Stimulated activated CD4-positive, alpha-beta T cell treated with anti-CD3 and anti-CD28 coated beads, Interleukin-15, amount 100 ng/mL, for 1 hour (primary cell): ENCODE data around the gene COL15A1.

Experiments used
- DNase-seq, 2 donors: peaks; one replicate each; pipeline ENCODE4 v3.0.0-alpha.2; 2020; ENCODE audit warnings: low read depth in 1 of 2, low spot score in 1 of 2

COL15A1 gene

DNA sequence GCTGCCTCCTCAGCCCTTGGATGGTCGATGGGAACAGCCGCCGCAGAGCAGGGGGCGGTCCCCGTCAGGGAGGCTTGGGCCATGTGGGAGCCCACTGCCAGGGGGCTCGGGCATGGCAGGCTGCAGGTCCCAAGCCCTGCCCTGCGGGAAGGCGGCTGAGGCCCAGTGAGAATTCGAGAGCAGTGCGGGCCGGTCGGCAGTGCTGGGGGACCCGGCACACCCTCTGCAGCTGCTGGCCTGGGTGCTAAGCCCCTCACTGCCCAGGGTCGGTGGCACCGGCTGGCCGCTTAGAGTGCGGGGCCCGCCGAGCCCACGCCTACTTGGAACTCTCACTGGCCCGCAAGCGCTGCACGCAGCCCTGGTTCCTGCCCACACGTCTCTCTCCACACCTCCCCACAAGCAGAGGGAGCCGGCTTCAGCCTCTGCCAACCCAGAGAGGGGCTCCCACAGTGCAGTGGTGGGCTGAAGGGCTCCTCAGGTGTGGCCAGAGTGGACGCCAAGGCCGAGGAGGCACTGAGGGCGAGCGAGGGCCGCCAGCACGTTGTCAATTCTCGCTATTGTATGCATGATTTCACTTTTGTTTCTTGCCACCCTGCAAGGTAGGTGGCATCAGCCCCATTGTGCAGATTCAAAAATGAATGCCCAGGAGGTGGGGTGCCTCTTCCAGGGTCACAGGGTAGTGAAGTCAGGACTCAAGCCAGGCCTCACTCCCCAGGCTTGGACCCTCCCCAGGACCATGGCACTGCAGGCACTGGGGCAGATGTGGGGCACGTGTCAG, 48.6 kb downstream of the COL15A1 start:
- DNase-seq, result no peak

DNA sequence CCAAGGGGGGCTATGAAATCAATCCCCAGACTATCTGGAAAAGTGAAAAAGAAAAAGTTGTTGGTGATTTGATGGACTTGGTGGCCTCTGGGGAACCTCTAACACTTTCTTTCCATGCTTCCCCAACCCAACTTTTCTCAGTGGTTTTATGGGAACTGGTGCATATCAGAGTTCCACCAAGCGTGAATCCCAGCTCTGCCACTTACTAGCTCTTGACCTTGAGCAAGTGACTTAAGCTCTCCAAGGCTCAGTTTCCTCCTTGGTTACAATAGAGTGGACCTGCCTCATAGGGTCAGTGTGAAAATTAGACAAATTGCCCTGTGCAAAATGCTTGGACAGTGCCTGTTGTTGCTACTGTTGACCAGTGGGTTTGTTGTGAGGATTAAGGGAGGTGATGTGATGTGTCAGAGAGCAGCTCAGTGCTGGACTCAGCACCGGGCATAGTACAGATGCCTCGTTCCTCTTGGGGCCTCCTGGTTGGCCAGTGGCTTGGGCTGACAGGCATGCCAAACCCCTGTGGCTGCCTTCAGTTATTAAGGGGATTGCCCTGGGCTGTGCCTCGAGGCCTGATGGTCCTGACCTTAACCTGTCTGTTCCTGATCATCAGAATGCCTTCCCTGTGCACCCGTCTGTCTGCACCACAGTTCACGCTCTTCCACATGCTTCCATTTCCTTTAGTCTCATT, 49.3 kb downstream of the COL15A1 start:
- no peak for DNase-seq

DNA sequence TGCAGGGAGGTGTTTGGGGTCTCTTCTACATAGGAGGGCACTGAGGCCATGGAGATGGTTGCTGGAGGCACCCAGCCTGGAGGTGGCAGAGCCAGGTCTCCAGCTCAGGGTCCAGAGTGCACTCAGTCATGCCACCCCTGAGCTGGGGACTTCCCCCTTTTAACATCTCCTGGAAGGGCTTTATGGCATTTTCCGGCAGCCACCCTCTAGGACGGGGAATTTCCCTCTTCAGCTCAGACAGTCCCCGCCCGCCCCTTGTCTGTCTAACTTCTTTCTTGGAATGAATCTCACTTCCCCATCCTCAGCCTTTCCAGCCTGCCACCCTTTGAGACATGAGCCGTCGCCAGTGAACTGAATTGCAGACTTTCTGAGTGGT, 49.9 kb downstream of the COL15A1 start:
- no peak for DNase-seq

DNA sequence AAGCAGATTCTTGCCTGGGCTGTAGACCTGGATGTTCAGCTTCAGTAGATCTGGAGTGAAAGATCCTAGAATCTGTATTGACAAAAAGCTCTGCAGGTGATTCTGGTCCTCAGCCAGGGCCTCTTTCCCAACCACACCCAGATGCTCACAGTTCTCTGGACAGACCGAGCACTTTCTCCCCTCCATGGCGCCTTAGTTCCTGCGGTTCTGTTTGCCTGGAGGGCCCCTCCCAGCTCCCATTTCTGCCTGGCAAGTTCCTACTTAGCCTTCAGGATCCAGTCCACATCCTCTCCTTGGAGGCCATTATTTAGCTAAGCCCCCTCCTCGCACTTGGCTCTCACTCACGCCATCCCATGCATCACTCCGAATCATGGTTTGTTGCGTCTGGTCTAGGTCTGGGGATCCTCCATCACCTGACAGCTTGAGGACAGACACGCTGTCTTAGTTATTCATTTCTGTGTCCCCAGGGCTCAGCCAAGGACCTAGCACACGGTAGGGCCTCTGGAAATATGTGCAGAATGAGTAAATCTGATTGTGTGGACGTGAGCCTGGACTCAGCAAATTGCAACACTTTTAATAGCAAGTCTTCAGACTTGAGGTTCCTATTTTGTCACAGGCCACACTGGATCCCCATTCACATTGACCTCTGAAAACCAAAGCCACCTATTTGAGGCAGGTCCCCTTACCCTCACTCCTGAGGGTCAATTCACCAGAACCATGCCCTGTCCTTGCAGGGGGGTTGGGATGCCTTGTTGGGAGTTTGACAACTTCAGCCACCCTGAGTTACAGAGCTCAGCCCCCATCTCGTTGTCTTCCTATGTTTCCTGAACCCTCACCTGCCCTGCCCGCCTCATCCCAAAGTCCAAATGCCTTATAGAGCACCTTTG, 50.7 kb downstream of the COL15A1 start:
- no peak for DNase-seq

GRCh38 chr9:98995059-98995671, 51.5 kb downstream of the COL15A1 start:
- no peak for DNase-seq

- DNase-seq, result no peak
These were observed 52.3 kb downstream of the COL15A1 start for GRCh38 chr9:98995971-98996504.

DNA sequence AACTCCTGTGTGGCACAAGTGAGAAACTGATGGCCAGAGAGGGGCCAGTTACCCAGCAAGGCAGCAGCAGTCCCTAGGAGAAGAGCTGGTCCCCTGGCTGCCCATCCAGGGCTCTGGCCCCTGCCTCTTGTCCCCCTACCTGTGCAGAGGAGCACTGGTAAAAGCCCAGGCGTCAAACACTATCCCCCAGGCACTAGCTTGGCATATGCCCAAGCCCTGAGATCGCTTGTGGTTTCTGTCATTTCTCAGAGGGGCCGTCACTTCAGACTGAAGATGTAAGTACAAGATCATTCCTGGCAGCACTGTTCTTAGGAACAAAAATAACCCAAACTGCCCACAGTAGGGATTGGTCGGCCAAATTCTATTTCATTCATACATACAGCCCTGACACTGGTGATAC, 53.9 kb downstream of the COL15A1 start:
- DNase-seq, result no peak

- peak; percentile 15 to 43 for DNase-seq
These were observed 54.9 kb downstream of the COL15A1 start for GRCh38 chr9:98998441-98999151.

- DNase-seq, result no peak
These were observed 55.4 kb downstream of the COL15A1 start for GRCh38 chr9:98999152-98999525.

DNA sequence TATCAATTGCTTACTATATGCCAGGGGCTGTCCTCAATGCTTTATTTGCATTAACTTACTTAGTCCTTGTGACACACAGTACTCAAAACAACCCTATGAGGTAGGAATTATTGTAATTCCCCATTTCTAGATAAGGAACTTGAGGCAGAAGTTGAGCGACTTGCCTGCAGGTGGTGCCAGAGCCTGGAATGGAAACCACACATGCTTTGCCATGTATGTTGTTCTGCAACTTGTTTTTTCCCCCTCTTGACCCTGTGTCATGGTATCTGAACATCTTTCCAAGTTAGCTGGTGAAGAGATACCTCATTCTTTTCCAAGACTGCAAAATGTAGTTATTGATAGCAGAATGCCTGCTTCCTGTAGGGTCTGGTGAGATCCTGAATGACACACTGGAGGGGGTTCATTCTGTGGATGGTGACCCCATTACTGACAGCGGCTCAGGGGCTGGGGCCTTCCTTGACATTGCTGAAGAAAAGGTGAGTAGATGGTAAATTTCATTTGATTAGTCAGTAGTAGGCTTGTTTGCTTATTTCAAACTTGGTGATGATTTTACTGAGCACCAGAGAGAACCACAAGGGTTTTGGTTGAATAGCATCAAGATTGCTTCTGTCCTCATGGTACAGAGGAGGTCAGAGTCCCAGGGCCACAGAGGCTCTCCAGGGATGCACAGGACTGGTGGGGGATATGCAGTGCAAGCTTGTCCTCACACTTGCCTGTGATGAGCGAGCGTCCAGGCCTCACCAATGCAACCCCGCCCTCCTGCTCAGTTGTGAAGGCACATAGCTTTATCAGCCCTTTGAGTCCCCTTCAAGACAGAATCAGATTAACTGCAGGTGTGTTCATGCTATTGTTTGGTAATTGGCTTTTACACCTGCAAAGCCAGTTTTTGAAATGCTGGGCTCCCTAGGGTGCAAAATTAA, 57.0 kb downstream of the COL15A1 start:
- DNase-seq, result peak; percentile 8 to 36

- DNase-seq, result no peak
These were observed 58.2 kb downstream of the COL15A1 start for GRCh38 chr9:99001892-99002291.

DNA sequence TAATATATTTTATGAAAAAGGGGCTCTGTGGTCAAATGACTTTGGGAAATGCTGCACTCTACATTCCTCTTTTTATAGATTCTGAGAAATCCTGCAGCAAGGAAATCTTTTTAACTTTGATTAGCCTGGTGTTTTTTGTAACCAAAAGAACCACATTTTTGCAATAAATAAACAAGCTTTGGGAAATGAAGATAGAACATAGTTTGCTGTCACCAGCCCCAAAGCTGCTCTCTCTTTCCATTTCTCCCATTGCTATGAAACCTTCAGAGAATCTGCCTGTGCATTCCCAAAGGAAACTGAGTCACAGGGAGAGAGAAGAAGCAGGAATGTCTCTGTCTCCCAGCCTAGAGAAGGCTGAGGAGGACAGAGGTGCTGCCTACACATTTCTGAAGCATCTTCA, 59.0 kb downstream of the COL15A1 start:
- DNase-seq, result no peak

GRCh38 chr9:99003308-99003707, 59.6 kb downstream of the COL15A1 start:
- no peak for DNase-seq

GRCh38 chr9:99004115-99004514, 60.4 kb downstream of the COL15A1 start:
- no peak for DNase-seq

DNA sequence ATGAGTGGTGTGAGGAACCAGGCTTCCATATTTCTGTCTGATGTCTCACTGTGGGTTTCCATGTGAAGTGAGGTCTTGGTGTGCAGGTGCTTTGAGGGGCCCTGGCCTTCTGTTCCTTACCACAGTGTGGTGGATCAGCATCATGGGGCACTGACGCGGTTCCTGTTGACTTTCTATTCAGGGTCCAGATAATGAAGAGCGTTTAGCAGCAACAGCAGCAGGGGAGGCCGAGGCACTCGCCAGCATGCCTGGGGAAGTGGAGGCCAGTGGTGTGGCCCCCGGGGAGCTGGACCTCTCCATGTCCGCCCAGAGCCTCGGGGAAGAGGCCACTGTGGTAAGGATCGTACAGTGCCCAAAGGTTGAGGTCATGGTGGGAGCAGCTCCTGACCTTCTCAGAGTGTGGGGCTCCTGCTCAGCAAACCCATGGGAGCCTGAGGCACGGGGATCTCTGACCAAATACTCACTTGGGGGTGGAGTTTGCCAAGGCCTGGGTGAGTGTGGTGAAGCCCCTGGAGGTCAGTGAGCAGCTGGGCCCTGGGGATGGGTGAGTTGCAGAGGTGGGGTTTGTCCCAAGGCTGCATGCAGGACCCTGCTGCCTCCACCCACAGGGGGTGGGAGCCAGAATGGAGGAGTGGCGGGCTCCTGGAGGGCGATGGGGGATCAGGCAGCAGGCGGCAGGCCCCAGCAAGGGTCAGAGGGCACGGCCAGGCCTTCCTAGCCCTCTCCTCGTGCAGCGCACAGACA, 61.2 kb downstream of the COL15A1 start:
- no peak for DNase-seq

DNA sequence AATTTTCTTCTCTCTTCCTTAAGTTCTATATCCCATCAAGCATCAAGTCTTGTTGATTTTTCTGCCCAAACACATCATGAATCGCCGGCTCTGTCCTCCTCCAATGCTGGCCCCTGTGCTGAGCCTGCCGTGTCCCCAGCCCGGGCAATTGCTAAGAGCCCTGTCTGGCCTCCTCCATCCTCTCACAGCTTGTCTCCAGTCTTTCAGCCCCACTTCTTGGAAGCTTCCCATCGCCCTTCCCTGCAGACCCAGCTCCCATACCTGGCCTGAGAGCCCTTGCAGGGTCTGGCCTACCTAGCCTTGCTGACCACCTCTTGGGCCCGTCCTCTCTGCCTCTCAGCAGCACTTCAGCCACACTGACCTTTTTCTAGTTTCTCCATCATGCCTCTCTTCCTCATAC, 61.9 kb downstream of the COL15A1 start:
- no peak for DNase-seq

- no peak for DNase-seq
These were observed 62.8 kb downstream of the COL15A1 start for GRCh38 chr9:99006511-99006910.

- DNase-seq, result no peak
These were observed 63.3 kb downstream of the COL15A1 start for GRCh38 chr9:99006979-99007378.

GRCh38 chr9:99008203-99008602, 64.5 kb downstream of the COL15A1 start:
- no peak for DNase-seq
